Endodermal cell (in vitro differentiated cells): ENCODE results near the gene CHMP4B. TPM values are rescaled to one million over a fixed set of nuclear protein-coding genes. Genes with fewer than 3 reads are reported as not detected.

Experiments
- DNase-seq: peaks from one replicate; pipeline ENCODE4 v3.0.0-alpha.2; 2017
- H3K27ac ChIP-seq: 2 replicates; pipeline ENCODE4 v1.5.1; 2013; ENCODE audit warnings: mild to moderate bottlenecking, low read depth, low read length, moderate library complexity
- H3K27me3 ChIP-seq: 2 replicates; pipeline ENCODE4 v1.6.1; 2013; ENCODE audit warnings: mild to moderate bottlenecking, low read length, moderate library complexity; ENCODE audit not compliant: insufficient read depth, control insufficient read depth, poor library complexity, severe bottlenecking
- H3K36me3 ChIP-seq: 2 replicates; pipeline ENCODE4 v1.7.0; 2013; ENCODE audit warnings: mild to moderate bottlenecking, low read length, moderate library complexity; ENCODE audit not compliant: control insufficient read depth, insufficient read depth
- H3K4me1 ChIP-seq: one replicate; pipeline ENCODE4 v1.7.0; 2013; ENCODE audit warnings: low read length; ENCODE audit not compliant: control insufficient read depth, insufficient read depth
- H3K4me3 ChIP-seq: 2 replicates; pipeline ENCODE4 v1.5.1; 2013; ENCODE audit warnings: mild to moderate bottlenecking, low read length, moderate library complexity
- H3K9ac ChIP-seq: 2 replicates; pipeline ENCODE4 v1.6.1; 2013; ENCODE audit warnings: mild to moderate bottlenecking, low read length, moderate library complexity; ENCODE audit not compliant: poor library complexity, severe bottlenecking; ENCODE audit errors: extremely low read depth
- H3K9me3 ChIP-seq: 2 replicates; pipeline ENCODE4 v1.6.1; 2013; ENCODE audit warnings: mild to moderate bottlenecking, low read length, moderate library complexity; ENCODE audit not compliant: control insufficient read depth
- H3K27ac Mint-ChIP-seq: 2 replicates; pipeline ENCODE4 v1.8.0; 2020; ENCODE audit warnings: mixed read lengths
- H3K27me3 Mint-ChIP-seq: 2 replicates; pipeline ENCODE4 v1.8.0; 2021; ENCODE audit warnings: mild to moderate bottlenecking, mixed read lengths; ENCODE audit not compliant: insufficient read depth
- H3K36me3 Mint-ChIP-seq: 2 replicates; pipeline ENCODE4 v1.8.0; 2020; ENCODE audit warnings: low read depth, mixed read lengths
- H3K4me1 Mint-ChIP-seq: 2 replicates; pipeline ENCODE4 v1.8.0; 2020; ENCODE audit warnings: mixed read lengths
- H3K4me3 Mint-ChIP-seq: 2 replicates; pipeline ENCODE4 v1.8.0; 2020; ENCODE audit warnings: mild to moderate bottlenecking, moderate library complexity, mixed read lengths
- H3K9me3 Mint-ChIP-seq: 2 replicates; pipeline ENCODE4 v1.8.0; 2020; ENCODE audit warnings: mild to moderate bottlenecking, mixed read lengths
- WGBS, 2 experiments: methylation state at CpG; one replicate each; pipeline versions ENCODE4 v1.1.5 to v1.1.7; 2013; ENCODE audit warnings: missing lambda C conversion rate in 2 of 2, mixed read lengths in 1 of 2; ENCODE audit not compliant: insufficient coverage in 1 of 2, insufficient read length in 1 of 2; 5-methylcytosine and 5-hydroxymethylcytosine counted together
- total RNA-seq, 2 donors: library from RNA; stranded (reverse); fragmentation: NEBNext Ultra II Directional in 1 of 2; extraction: Animal tissue kit (Norgen Biotek cat#: 25700) in 1 of 2; gene quantifications; 2 replicates in 1 of 2; 3 replicates in 1 of 2; pipeline ENCODE4 v1.2.1, GENCODE V29; 2021
- TF ChIP-seq, protein P1 (sequence below): fragments of 200-600 bp; sonication (generic); conservative IDR thresholded peaks from 2 replicates; pipeline ENCODE4 v1.5.0; 2021; ENCODE audit warnings: antibody characterized with exemption, mild to moderate bottlenecking

CHMP4B gene
- total RNA-seq, 2 donors from 2014 or later = 81.5 to 116 TPM

DNA sequence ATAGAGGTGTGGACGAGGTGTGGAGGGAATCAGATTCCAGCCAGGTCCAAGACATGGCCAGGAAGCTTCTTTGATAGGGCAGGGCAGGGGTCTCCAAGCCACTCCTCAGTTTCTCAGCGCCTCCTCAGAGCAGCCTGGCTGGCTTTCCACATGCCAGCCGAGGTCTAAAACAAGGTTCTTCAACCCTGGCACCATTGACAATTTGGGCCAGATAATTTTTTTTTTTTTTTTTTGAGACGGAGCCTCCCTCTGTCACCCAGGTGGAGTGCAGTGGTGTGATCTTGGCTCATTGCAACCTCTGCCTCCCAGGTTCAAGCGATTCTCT, 21.3 kb upstream of the CHMP4B start:
- Mint-ChIP-seq H3K9me3 (no peaks in the 10 kb centered on the region), H3K4me3 (no peak overlapping the region), H3K36me3 (peaks cover 6% of the 10 kb centered on the region), H3K27me3 (no peaks in the 10 kb centered on the region), H3K27ac (peak overlapping the region; percentile 36), H3K4me1 (peaks cover 7% of the 10 kb centered on the region)
- Histone ChIP-seq H3K36me3 (no peaks in the 10 kb centered on the region), H3K4me1 (no peaks in the 10 kb centered on the region), H3K27me3 (no peaks in the 10 kb centered on the region), H3K9ac (no peak overlapping the region), H3K4me3 (no peak overlapping the region), H3K27ac (no peak overlapping the region), H3K9me3 (no peaks in the 10 kb centered on the region)
- WGBS, 2 experiments = 87 to 91% methylated on average over 2 to 5 of the region's 5 CpGs
- TF ChIP-seq, protein P1, sequence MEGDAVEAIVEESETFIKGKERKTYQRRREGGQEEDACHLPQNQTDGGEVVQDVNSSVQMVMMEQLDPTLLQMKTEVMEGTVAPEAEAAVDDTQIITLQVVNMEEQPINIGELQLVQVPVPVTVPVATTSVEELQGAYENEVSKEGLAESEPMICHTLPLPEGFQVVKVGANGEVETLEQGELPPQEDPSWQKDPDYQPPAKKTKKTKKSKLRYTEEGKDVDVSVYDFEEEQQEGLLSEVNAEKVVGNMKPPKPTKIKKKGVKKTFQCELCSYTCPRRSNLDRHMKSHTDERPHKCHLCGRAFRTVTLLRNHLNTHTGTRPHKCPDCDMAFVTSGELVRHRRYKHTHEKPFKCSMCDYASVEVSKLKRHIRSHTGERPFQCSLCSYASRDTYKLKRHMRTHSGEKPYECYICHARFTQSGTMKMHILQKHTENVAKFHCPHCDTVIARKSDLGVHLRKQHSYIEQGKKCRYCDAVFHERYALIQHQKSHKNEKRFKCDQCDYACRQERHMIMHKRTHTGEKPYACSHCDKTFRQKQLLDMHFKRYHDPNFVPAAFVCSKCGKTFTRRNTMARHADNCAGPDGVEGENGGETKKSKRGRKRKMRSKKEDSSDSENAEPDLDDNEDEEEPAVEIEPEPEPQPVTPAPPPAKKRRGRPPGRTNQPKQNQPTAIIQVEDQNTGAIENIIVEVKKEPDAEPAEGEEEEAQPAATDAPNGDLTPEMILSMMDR = no peak
- no peak for DNase-seq

DNA sequence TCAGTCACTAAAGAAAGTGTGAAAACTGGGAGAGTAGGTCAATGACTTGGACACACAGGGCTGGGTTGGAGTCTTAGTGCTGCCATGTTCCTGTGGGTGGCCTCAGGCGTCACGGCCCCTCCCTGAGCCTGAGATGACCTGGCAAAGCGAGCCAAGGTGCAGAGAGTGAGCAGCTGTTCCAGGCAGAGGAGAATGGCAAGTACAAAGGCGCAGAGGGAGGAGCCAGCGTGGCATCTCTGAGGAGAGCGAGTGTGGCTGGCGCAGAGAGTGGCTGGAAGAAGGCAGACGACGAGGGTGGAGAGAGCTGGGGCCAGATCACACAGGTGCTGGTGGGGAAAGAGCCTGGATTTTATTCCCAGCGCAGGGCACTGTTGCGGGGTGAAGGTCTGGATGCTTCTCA, 20.6 kb upstream of the CHMP4B start:
- Mint-ChIP-seq H3K27me3 (no peaks in the 10 kb centered on the region), H3K27ac (peak overlapping the region; percentile 6), H3K36me3 (peaks cover 6% of the 10 kb centered on the region), H3K9me3 (no peaks in the 10 kb centered on the region), H3K4me1 (peaks cover 7% of the 10 kb centered on the region), H3K4me3 (no peak overlapping the region)
- Histone ChIP-seq H3K36me3 (no peaks in the 10 kb centered on the region), H3K9me3 (no peaks in the 10 kb centered on the region), H3K27me3 (no peaks in the 10 kb centered on the region), H3K4me3 (no peak overlapping the region), H3K4me1 (no peaks in the 10 kb centered on the region), H3K9ac (no peak overlapping the region), H3K27ac (no peak overlapping the region)
- TF ChIP-seq, protein P1 = no peak
- no peak for DNase-seq
- WGBS, 2 experiments = 96% methylated on average over 9 to 11 of the region's 11 CpGs

- Histone ChIP-seq H3K4me3 (no peak overlapping the region), H3K4me1 (no peaks in the 10 kb centered on the region), H3K27ac (no peak overlapping the region), H3K9ac (no peak overlapping the region), H3K9me3 (no peaks in the 10 kb centered on the region), H3K36me3 (no peaks in the 10 kb centered on the region), H3K27me3 (no peaks in the 10 kb centered on the region)
- peaks cover 7% of the 10 kb centered on the region for H3K4me1 Mint-ChIP-seq
- TF ChIP-seq, protein P1 = no peak
- WGBS, 2 experiments = 96 to 98% methylated on average over 17 to 31 of the region's 31 CpGs
- no peak overlapping the region for H3K4me3 Mint-ChIP-seq
- peaks cover 6% of the 10 kb centered on the region for H3K36me3 Mint-ChIP-seq
- H3K27ac Mint-ChIP-seq = no peak overlapping the region
- H3K9me3 Mint-ChIP-seq = no peaks in the 10 kb centered on the region
- no peak for DNase-seq
- no peaks in the 10 kb centered on the region for H3K27me3 Mint-ChIP-seq
These were observed 20.1 kb upstream of the CHMP4B start for GRCh38 chr20:33791021-33791420.
